HepG2 (cell line): ENCODE results near the gene PCNX4. TPM values are rescaled to one million over a fixed set of nuclear protein-coding genes. Genes with fewer than 3 reads are reported as not detected.
A peak's percentile ranks its signal among the peaks of the same experiment; 100 is the strongest.

ENCODE experiments used
- ATAC-seq: fragments of 200-7000 bp; cut with Tn5 transposase; 3 replicates; pipeline ENCODE4 v1.9.1; 2020; ENCODE audit warnings: mild to moderate bottlenecking, moderate library complexity
- BruUV-seq: library from RNA; stranded (reverse); fragments of 400-500 nt; replicated peaks from 2 replicates; lab custom pipeline; 2021; lab: Mats Ljungman, UMichigan
- CTCF ChIA-PET: fragments of 300-600 bp; formaldehyde crosslinking; extraction: SDS; loops from one replicate; lab custom pipeline; 2021; ENCODE audit warnings: low total read pairs, inconsistent platforms, low intra/inter-chr PET ratio; lab: Yijun Ruan, JAX
- POLR2A ChIA-PET: fragments of 350-600 bp; sonication (Branson Sonifier 250); formaldehyde crosslinking; loops from one replicate; lab custom pipeline; 2020; ENCODE audit warnings: antibody characterized with exemption, inconsistent platforms; lab: Yijun Ruan, JAX
- DNase-seq: peaks from one replicate; pipeline ENCODE4 v3.0.0-alpha.2; 2015; ENCODE audit warnings: low spot score
- FAIRE-seq: peaks from 3 replicates; lab custom pipeline; 2011; peaks lifted over from hg19 to GRCh38; lab: Jason Lieb, UNC
- H2AFZ ChIP-seq: one replicate; pipeline ENCODE4 v1.6.1; 2011; ENCODE audit warnings: low read length, inconsistent platforms
- H3K27ac ChIP-seq: fragments of 300-600 bp; 3 replicates; pipeline ENCODE4 v1.8.0; 2011; ENCODE audit warnings: mixed run types, mild to moderate bottlenecking, mixed read lengths, low read length, inconsistent platforms; ENCODE audit not compliant: insufficient read depth; ENCODE audit errors: extremely low read length
- H3K27me3 ChIP-seq, 2 experiments: fragments of 200-600 bp in 1 of 2; 2 replicates in 1 of 2; 3 replicates in 1 of 2; pipeline versions ENCODE4 v1.6.0 to v1.8.0; 2011; ENCODE audit warnings: low read length in 2 of 2, mild to moderate bottlenecking in 2 of 2, moderate library complexity in 2 of 2, inconsistent platforms in 1 of 2; ENCODE audit not compliant: insufficient read depth in 2 of 2, control insufficient read depth in 1 of 2
- H3K36me3 ChIP-seq, 2 experiments: fragments of 200-600 bp in 1 of 2; replicated peaks in 1 of 2; 2 replicates in 1 of 2; 3 replicates in 1 of 2; pipeline versions ENCODE4 v1.5.1 to v1.8.0; 2011; ENCODE audit warnings: low read length in 2 of 2, inconsistent platforms in 1 of 2; ENCODE audit not compliant: insufficient read depth in 2 of 2, control insufficient read depth in 1 of 2
- H3K4me1 ChIP-seq: 2 replicates; pipeline ENCODE4 v1.5.1; 2012; ENCODE audit warnings: low read length, inconsistent platforms; ENCODE audit not compliant: insufficient read depth
- H3K4me2 ChIP-seq: 2 replicates; pipeline ENCODE4 v1.6.0; 2011; ENCODE audit warnings: low read depth, low read length, inconsistent platforms
- H3K4me3 ChIP-seq, 3 experiments: fragments of 200-600 bp in 1 of 3; sonication (generic), shearing (Covaris generic) in 1 of 3; replicated peaks in 1 of 3; 2 replicates each; pipeline ENCODE4 v1.5.1; 2011 to 2016; ENCODE audit warnings: low read length in 3 of 3, inconsistent platforms in 2 of 3, low read depth in 2 of 3, mild to moderate bottlenecking in 2 of 3, control low read depth in 1 of 3, mixed read lengths in 1 of 3; ENCODE audit not compliant: insufficient read depth in 1 of 3
- H3K79me2 ChIP-seq: one replicate; pipeline ENCODE4 v1.6.1; 2011; ENCODE audit warnings: low read length, inconsistent platforms; ENCODE audit not compliant: insufficient read depth
- H3K9ac ChIP-seq: 2 replicates; pipeline ENCODE4 v1.6.0; 2011; ENCODE audit warnings: mild to moderate bottlenecking, low read depth, low read length, inconsistent platforms; ENCODE audit not compliant: insufficient read depth
- H3K9me3 ChIP-seq: 2 replicates; pipeline ENCODE4 v1.5.1; 2012; ENCODE audit warnings: mild to moderate bottlenecking, low read length
- H4K20me1 ChIP-seq: 2 replicates; pipeline ENCODE4 v1.6.0; 2011; ENCODE audit warnings: inconsistent platforms, mild to moderate bottlenecking, low read length, moderate library complexity; ENCODE audit not compliant: insufficient read depth
- GATAD2A ChIP-seq: IDR thresholded peaks from 2 replicates; pipeline ENCODE4 v1.6.1; 2016
- MAFF ChIP-seq: IDR thresholded peaks from 2 replicates; pipeline ENCODE4 v1.6.1; 2011; ENCODE audit warnings: low read depth, low read length, improper control_type of control experiment
- MAZ ChIP-seq, 2 experiments: sonication (generic) in 1 of 2; formaldehyde crosslinking in 1 of 2; IDR thresholded peaks; 2 replicates each; pipeline versions ENCODE4 v1.5.0 to v1.6.1; 2012 to 2020; ENCODE audit warnings: low read depth in 2 of 2, mild to moderate bottlenecking in 2 of 2, borderline replicate concordance in 1 of 2, improper control_type of control experiment in 1 of 2, low read length in 1 of 2, missing genetic modification reagents in 1 of 2, moderate library complexity in 1 of 2
- SIN3B ChIP-seq: fragments of 150-350 bp; IDR thresholded peaks from 2 replicates; pipeline ENCODE4 v1.6.1; 2014; ENCODE audit warnings: low read length
- TBX3 ChIP-seq: fragments of 450-650 bp; IDR thresholded peaks from 2 replicates; pipeline ENCODE4 v1.6.1; 2017; ENCODE audit warnings: antibody characterized with exemption, mild to moderate bottlenecking, inconsistent platforms, borderline replicate concordance
- ZFY ChIP-seq: sonication (generic); formaldehyde crosslinking; IDR thresholded peaks from 2 replicates; pipeline ENCODE4 v1.4.0; 2020; ENCODE audit warnings: missing genetic modification reagents
- ZNF292 ChIP-seq: sonication (generic); formaldehyde crosslinking; IDR thresholded peaks from 2 replicates; pipeline ENCODE4 v1.8.1; 2022; ENCODE audit warnings: mild to moderate bottlenecking, low read depth, missing genetic modification reagents, borderline replicate concordance
- ZNF354B ChIP-seq: sonication (generic); formaldehyde crosslinking; IDR thresholded peaks from 2 replicates; pipeline ENCODE4 v1.8.0; 2022; ENCODE audit warnings: mild to moderate bottlenecking, missing genetic modification reagents
- ZNF713 ChIP-seq: sonication (generic); formaldehyde crosslinking; IDR thresholded peaks from 2 replicates; pipeline ENCODE4 v1.4.0; 2020; ENCODE audit warnings: mild to moderate bottlenecking, missing genetic modification reagents
- WGBS: methylation state at CpG from one replicate; pipeline ENCODE4 v1.1.6; 2017; ENCODE audit warnings: low lambda C conversion rate; 5-methylcytosine and 5-hydroxymethylcytosine counted together
- in situ Hi-C: cut with HindIII; loops from 2 replicates; pipeline ENCODE4 v1.10.0; 2017; ENCODE audit warnings: low pct_unique_long_range_greater_than_20kb; ENCODE audit not compliant: extremely low pct_ligation_motif_present
- intact Hi-C: fragments of 100-400 bp; cut with micrococcal nuclease; formaldehyde crosslinking; loops from one replicate; pipeline ENCODE4 v1.10.0; 2022; ENCODE audit not compliant: unreplicated experiment
- polyA plus RNA-seq, 8 experiments: library from polyadenylated mRNA; depleted of rRNA in 3 of 8; stranded (reverse) in 7 of 8; unstranded in 1 of 8; fragments of >200 nt; fragmentation: Illumina TruSeq in 4 of 8; extraction: Trizol in 4 of 8; gene quantifications; 2 replicates each; pipeline versions ENCODE4 v1.2.1 to v1.2.3, GENCODE V29; 2011 to 2016; ENCODE audit warnings: low read depth in 4 of 8, missing spikeins in 1 of 8, mixed read lengths in 1 of 8; ENCODE audit not compliant: insufficient read depth in 1 of 8
- total RNA-seq, 5 experiments: library from RNA; depleted of rRNA; stranded (reverse); fragments of >200 nt; fragmentation: Illumina TruSeq; extraction: Trizol; gene quantifications; 2 replicates each; pipeline ENCODE4 v1.2.3, GENCODE V29; 2016; ENCODE audit warnings: low read depth in 1 of 5
- TF ChIP-seq, protein P1 (sequence below): IDR thresholded peaks from 2 replicates; pipeline ENCODE4 v1.6.1; 2016; ENCODE audit warnings: mild to moderate bottlenecking, missing biosample characterization, missing genetic modification reagents

The PCNX4 gene
- total and polyA plus RNA-seq, 2 of the 13 experiments (the other 11 are each of a cell fraction or from before 2014, with no cell fraction given) = 28.6 to 43.0 TPM

DNA sequence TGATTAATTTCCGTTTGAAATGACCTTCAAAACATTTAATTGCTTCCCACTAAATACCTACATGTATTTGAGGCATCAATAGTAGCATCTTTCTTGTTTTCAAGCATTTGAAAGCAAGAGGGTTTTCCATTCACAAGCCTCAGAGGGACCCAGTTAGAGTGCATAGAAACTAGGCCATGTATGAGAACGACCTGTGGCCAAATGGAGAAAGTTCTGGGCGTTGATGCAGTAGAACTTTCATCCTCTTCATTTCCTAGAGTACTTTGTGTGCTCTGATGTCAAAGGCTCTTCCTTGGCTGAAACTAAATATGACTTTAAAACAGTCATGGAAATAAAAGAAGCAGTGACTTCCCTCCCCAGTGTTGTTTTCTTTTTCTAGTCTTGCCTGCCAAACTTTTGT is 74.4 kb downstream of the PCNX4 start:
- 5% methylated on average over 3 of the region's 3 CpGs for WGBS
- Histone ChIP-seq H3K36me3 (no peaks in the 10 kb centered on the region), H3K27me3 (peaks cover 0 to 4% of the 10 kb centered on the region in 2 experiments; a peak in 1 of 5 replicates), H3K4me3 (no peak overlapping the region), H4K20me1 (no peaks in the 10 kb centered on the region), H2AFZ (no peak overlapping the region), H3K4me1 (peaks cover 30% of the 10 kb centered on the region), H3K9ac (0 out of 2 replicates have a peak overlapping the region, but pooled peaks have one; percentile 81), H3K9me3 (no peaks in the 10 kb centered on the region), H3K79me2 (no peaks in the 10 kb centered on the region), H3K4me2 (no peak overlapping the region), H3K27ac (no peak overlapping the region)
- ATAC-seq (no peak), FAIRE-seq (no peak), DNase-seq (no peak)
- POLR2A ChIA-PET = interaction anchor here (1.6 to 1.7 kb wide), 2 partner anchors 74 to 82 kb away, joined by 9 to 11 read pairs; partner anchors contain the start of genes PCNX4 and PPM1A
- BruUV-seq = no TSS peak
- TF ChIP-seq ZNF292 (CRISPR knock-in tag) (no peak), ZNF354B (no peak), GATAD2A (no peak), TBX3 (no peak), ZNF713 (CRISPR knock-in tag) (no peak), MAFF (no peak), ZFY (no peak), MAZ (IDR thresholded peaks at IDR 0.05; ENCODE audit: borderline replicate concordance, low read depth, low read length) (no peak), MAZ (CRISPR knock-in tag; IDR thresholded peaks at IDR 0.05; ENCODE audit: low read depth) (no peak), SIN3B (no peak)
- TF ChIP-seq, protein P1, sequence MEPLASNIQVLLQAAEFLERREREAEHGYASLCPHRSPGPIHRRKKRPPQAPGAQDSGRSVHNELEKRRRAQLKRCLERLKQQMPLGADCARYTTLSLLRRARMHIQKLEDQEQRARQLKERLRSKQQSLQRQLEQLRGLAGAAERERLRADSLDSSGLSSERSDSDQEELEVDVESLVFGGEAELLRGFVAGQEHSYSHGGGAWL = no peak
- intact Hi-C loops = loop anchor here (5.0 kb wide), 1 partner anchor 204 kb away; no protein-coding TSS in a partner anchor
- in situ Hi-C loops = no loop called here
- CTCF ChIA-PET = interaction anchor here (1.6 kb wide), 1 partner anchor 102 kb away, joined by 7 read pairs; no protein-coding TSS in a partner anchor
